Gastrocnemius medialis (tissue), 4 donors: ENCODE data around the gene SLC17A9. TPM values are rescaled to one million over a fixed set of nuclear protein-coding genes. Genes with fewer than 3 reads are reported as not detected.

ENCODE experiments used
- ATAC-seq, 2 donors: fragments of 150-250 bp; one replicate each; pipeline ENCODE4 v1.9.1; 2016
- DNase-seq, 2 donors: peaks; one replicate each; pipeline ENCODE4 v3.0.0-alpha.2; 2019
- H3K27ac ChIP-seq, 4 donors: fragments of 200-600 bp; sonication (generic); 1 replicate in 1 of 4; 2 replicates in 3 of 4; pipeline ENCODE4 v1.5.1; 2016 to 2018; ENCODE audit warnings: mild to moderate bottlenecking in 2 of 4, moderate library complexity in 1 of 4
- H3K27me3 ChIP-seq, 3 donors: fragments of 200-600 bp; sonication (generic) in 2 of 3; 1 replicate in 1 of 3; 2 replicates in 2 of 3; pipeline versions ENCODE4 v1.5.1 to v1.6.0; 2016 to 2019; ENCODE audit warnings: mild to moderate bottlenecking in 1 of 3, moderate library complexity in 1 of 3
- H3K36me3 ChIP-seq, 2 donors: fragments of 200-600 bp; sonication (generic) in 1 of 2; one replicate each; pipeline ENCODE4 v1.5.1; 2017 to 2018
- H3K4me1 ChIP-seq, 2 donors: fragments of 200-600 bp; sonication (generic) in 1 of 2; one replicate each; pipeline ENCODE4 v1.5.1; 2016 to 2017; ENCODE audit warnings: mild to moderate bottlenecking in 2 of 2
- H3K4me3 ChIP-seq, 4 donors: fragments of 200-600 bp; sonication (generic) in 3 of 4; 1 replicate in 1 of 4; 2 replicates in 3 of 4; pipeline ENCODE4 v1.5.1; 2016 to 2019; ENCODE audit warnings: mild to moderate bottlenecking in 2 of 4
- H3K9me3 ChIP-seq, 3 donors: fragments of 200-600 bp; sonication (generic) in 2 of 3; 1 replicate in 1 of 3; 2 replicates in 2 of 3; pipeline ENCODE4 v1.5.1; 2016 to 2019
- CTCF ChIP-seq, 5 experiments: fragments of 450-650 bp in 3 of 5; fragments of 200-600 bp in 2 of 5; sonication (generic) in 2 of 5; IDR thresholded peaks in 4 of 5; conservative IDR thresholded peaks in 1 of 5; 1 replicate in 4 of 5; 2 replicates in 1 of 5; pipeline ENCODE4 v1.5.1; 2016 to 2019; ENCODE audit warnings: antibody characterized with exemption in 5 of 5, mild to moderate bottlenecking in 3 of 5, moderate library complexity in 3 of 5
- POLR2A ChIP-seq, 2 donors: fragments of 450-650 bp; IDR thresholded peaks; one replicate each; pipeline ENCODE4 v1.6.1; 2017; ENCODE audit warnings: antibody characterized with exemption in 2 of 2, mild to moderate bottlenecking in 2 of 2, moderate library complexity in 2 of 2
- in situ Hi-C, 4 donors: fragments of 200-750 bp; cut with MboI; loops; one replicate each; pipeline versions ENCODE4 v1.15.0 to v1.8.0; 2017; ENCODE audit warnings: low sequenced_read_pairs in 4 of 4
- intact Hi-C: fragments of 100-400 bp; cut with DNase I; formaldehyde crosslinking; loops from one replicate; pipeline ENCODE4 v1.15.1; 2023; ENCODE audit warnings: low total_unique reads
- total RNA-seq, 4 donors: library from RNA; depleted of rRNA; stranded (reverse); fragments of >200 nt; gene quantifications; one replicate each; pipeline versions ENCODE4 v1.1.0 to v1.2.3, GENCODE V29; 2016

Gene SLC17A9
- total RNA-seq, 4 donors from 2014 or later, result 0.55 to 2.4 (median 1.2) TPM

DNA sequence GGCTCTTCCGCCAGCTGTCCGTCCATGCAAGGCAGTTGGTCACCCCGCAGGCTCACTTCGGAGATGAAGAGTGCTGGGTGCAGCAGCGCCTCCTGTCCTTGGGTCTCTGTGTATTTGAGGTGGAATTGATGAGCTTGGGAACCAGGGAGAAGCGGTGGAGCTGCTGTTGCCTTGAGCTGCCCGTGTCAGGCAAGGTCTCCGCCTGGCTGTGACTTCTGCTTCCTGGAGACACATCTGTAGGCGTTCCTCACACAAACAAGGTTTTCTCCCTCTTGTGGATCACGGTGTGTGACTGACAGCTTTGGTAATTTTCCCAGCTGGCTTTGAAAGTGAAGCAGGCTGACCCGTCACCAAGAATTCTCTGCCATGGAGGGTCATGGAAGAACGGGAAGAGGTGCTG, 2.5 kb upstream of the SLC17A9 start:
- Histone ChIP-seq H3K36me3 (peaks cover 0 to 46% of the 10 kb centered on the region in 2 donors), H3K27ac (no peak overlapping the region), H3K9me3 (no peaks in the 10 kb centered on the region), H3K4me1 (peaks cover 6 to 29% of the 10 kb centered on the region in 2 donors), H3K4me3 (no peak overlapping the region), H3K27me3 (no peaks in the 10 kb centered on the region)
- in situ Hi-C loops (no loop called here), intact Hi-C loops (no loop called here)
- DNase-seq (no peak), ATAC-seq (no peak)
- TF ChIP-seq POLR2A (IDR thresholded peaks at IDR 0.05) (no peak), CTCF (IDR thresholded peaks at IDR 0.05 in 4 of 5, conservative IDR thresholded peaks at IDR 0.05 in 1 of 5) (no peak)

- in situ Hi-C loops (no loop called here), intact Hi-C loops (no loop called here)
- Histone ChIP-seq H3K36me3 (peaks cover 0 to 39% of the 10 kb centered on the region in 2 donors), H3K27ac (no peak overlapping the region), H3K4me1 (peaks cover 11 to 29% of the 10 kb centered on the region in 2 donors), H3K4me3 (no peak overlapping the region), H3K27me3 (no peaks in the 10 kb centered on the region), H3K9me3 (no peaks in the 10 kb centered on the region)
- no peak for TF ChIP-seq POLR2A (IDR thresholded peaks at IDR 0.05)
- TF ChIP-seq CTCF (IDR thresholded peaks at IDR 0.05 in 4 of 5, conservative IDR thresholded peaks at IDR 0.05 in 1 of 5), result no peak
- DNase-seq, result no peak
- no peak for ATAC-seq
Observed at GRCh38 chr20:62950741-62951140, 1.8 kb upstream of the SLC17A9 start.

DNA sequence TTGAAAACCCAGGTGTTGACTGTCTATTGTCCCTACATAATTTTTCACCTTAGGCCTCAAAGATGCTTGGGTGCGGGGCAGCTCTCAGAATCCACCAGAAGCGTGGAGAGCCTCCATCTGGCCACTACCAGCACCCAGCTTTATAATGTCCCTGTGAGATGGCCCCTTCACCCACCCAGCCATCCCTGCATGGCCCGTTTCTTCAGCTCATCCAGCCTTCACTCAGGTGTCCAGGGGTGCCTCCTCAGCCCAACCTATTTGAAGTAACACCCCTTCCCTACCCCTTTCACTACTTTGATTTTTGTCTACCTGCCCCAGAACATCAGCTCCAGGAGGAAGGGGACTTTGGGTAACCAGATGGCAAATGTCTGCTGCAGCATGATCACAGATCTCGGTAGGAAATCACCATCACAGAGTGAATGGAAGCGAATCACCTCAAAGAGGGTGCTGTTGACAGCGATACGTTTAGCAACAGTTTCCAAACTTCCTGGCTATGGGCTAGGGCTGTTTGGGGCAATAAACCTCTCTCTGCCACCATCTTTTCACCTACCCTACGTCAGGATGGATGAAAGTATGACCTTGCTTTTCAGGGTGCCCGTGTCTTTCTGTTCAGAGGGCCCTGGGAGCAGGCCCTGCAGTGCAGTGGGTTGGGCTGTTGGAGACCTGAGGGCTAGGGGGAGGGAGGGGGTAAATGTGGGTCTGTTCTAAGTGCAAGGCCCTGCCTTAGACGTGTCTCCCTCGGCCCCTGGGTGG, 1.2 kb upstream of the SLC17A9 start:
- intact Hi-C loops, result no loop called here
- H3K27me3 ChIP-seq, result no peaks in the 10 kb centered on the region
- no peak for DNase-seq
- in situ Hi-C loops, result no loop called here
- peaks cover 0 to 33% of the 10 kb centered on the region in 2 donors for H3K36me3 ChIP-seq
- H3K9me3 ChIP-seq, result no peaks in the 10 kb centered on the region
- H3K27ac ChIP-seq, result no peak overlapping the region
- TF ChIP-seq CTCF (IDR thresholded peaks at IDR 0.05 in 4 of 5, conservative IDR thresholded peaks at IDR 0.05 in 1 of 5), result no peak
- TF ChIP-seq POLR2A (IDR thresholded peaks at IDR 0.05), result no peak
- no peak for ATAC-seq
- no peak overlapping the region for H3K4me3 ChIP-seq
- peaks cover 11 to 29% of the 10 kb centered on the region in 2 donors for H3K4me1 ChIP-seq

GRCh38 chr20:62951896-62952372, 575 bp upstream of the SLC17A9 start:
- Histone ChIP-seq H3K36me3 (peaks cover 0 to 27% of the 10 kb centered on the region in 2 donors), H3K27ac (no peak overlapping the region), H3K27me3 (no peaks in the 10 kb centered on the region), H3K9me3 (no peaks in the 10 kb centered on the region), H3K4me1 (peaks cover 10 to 26% of the 10 kb centered on the region in 2 donors), H3K4me3 (peak overlapping the region in 3 of 4 donors; percentile 40 to 52 (median 45))
- ATAC-seq (no peak), DNase-seq (no peak)
- intact Hi-C loops (no loop called here), in situ Hi-C loops (no loop called here)
- TF ChIP-seq POLR2A (IDR thresholded peaks at IDR 0.05) (no peak), CTCF (IDR thresholded peaks at IDR 0.05 in 4 of 5, conservative IDR thresholded peaks at IDR 0.05 in 1 of 5) (no peak)
